ENCODE measurements around the gene ADAMTSL3. TPM values are rescaled to one million over a fixed set of nuclear protein-coding genes. Genes with fewer than 3 reads are reported as not detected.
"Not testable (repeated sequence)": the region's sequence is repeated elsewhere in the genome, so short reads cannot be mapped to it uniquely, and the experiment has no call there.

Gene ADAMTSL3
- total RNA-seq, 1 donor from 2014 or later = 0.41 TPM

GRCh38 chr15:84082739-84083138 lies 428.8 kb downstream of the ADAMTSL3 start:
- no peak overlapping the region for H3K9ac ChIP-seq
- Mint-ChIP-seq H3K4me3 (no peak overlapping the region), H3K27me3 (ENCODE audit: insufficient read depth, low read depth) (no peaks in the 10 kb centered on the region), H3K36me3 (no peaks in the 10 kb centered on the region), H3K27ac (no peak overlapping the region), H3K9me3 (no peaks in the 10 kb centered on the region), H3K4me1 (peaks cover 20% of the 10 kb centered on the region)
- H3K4me3 ChIP-seq = no peak overlapping the region
- no peaks in the 10 kb centered on the region for H3K79me2 ChIP-seq (ENCODE audit: low read depth)
- peaks cover 55% of the 10 kb centered on the region for H3K27me3 ChIP-seq
- no peaks in the 10 kb centered on the region for H3K9me3 ChIP-seq (ENCODE audit: low read depth)
- H3K4me1 ChIP-seq = peaks cover 5% of the 10 kb centered on the region
- no peaks in the 10 kb centered on the region for H3F3A ChIP-seq (ENCODE audit: low read depth)
- no peaks in the 10 kb centered on the region for H3K36me3 ChIP-seq
- TF ChIP-seq, protein P1, sequence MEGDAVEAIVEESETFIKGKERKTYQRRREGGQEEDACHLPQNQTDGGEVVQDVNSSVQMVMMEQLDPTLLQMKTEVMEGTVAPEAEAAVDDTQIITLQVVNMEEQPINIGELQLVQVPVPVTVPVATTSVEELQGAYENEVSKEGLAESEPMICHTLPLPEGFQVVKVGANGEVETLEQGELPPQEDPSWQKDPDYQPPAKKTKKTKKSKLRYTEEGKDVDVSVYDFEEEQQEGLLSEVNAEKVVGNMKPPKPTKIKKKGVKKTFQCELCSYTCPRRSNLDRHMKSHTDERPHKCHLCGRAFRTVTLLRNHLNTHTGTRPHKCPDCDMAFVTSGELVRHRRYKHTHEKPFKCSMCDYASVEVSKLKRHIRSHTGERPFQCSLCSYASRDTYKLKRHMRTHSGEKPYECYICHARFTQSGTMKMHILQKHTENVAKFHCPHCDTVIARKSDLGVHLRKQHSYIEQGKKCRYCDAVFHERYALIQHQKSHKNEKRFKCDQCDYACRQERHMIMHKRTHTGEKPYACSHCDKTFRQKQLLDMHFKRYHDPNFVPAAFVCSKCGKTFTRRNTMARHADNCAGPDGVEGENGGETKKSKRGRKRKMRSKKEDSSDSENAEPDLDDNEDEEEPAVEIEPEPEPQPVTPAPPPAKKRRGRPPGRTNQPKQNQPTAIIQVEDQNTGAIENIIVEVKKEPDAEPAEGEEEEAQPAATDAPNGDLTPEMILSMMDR (IDR thresholded peaks at IDR 0.05) = no peak
- TF ChIP-seq EZH2phosphoT487 (IDR thresholded peaks at IDR 0.05) (no peak), EZH2 (IDR thresholded peaks at IDR 0.05) (no peak)
- no peaks in the 10 kb centered on the region for H4K20me1 ChIP-seq (ENCODE audit: low read depth)
- no peak overlapping the region for H3K27ac ChIP-seq
- no peak for DNase-seq (ENCODE audit: low spot score)
- no peak overlapping the region for H2AFZ ChIP-seq (replicated peaks)
- H3K4me2 ChIP-seq = no peak overlapping the region

DNA sequence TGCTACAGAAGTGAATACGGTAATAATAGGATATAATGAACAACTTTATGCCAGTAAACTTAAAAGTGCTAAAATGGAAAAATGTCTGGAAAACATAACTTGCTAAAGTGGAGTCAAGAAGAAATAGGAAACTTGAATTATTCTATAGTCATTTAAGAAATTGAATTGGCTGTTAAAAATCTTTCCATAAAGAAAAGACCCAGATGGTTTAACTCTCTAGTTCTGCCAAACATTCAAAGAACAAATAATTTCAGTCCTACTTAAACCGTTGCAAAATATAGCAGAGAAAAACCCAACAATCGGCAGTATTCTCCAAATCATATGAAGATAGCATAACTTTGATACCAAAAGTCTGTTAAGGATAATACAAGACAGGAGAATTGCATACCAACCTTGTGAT lies 432.1 kb downstream of the ADAMTSL3 start:
- not testable (repeated sequence) for H3K27ac ChIP-seq; H3K27ac Mint-ChIP-seq; DNase-seq (ENCODE audit: low spot score); H3K9me3 Mint-ChIP-seq; H3K4me3 ChIP-seq; H3K36me3 Mint-ChIP-seq; H3K27me3 Mint-ChIP-seq (ENCODE audit: insufficient read depth, low read depth); H3K79me2 ChIP-seq (ENCODE audit: low read depth); H3K4me3 Mint-ChIP-seq; H3F3A ChIP-seq (ENCODE audit: low read depth); H3K9me3 ChIP-seq (ENCODE audit: low read depth); H3K4me1 ChIP-seq; H4K20me1 ChIP-seq (ENCODE audit: low read depth); H3K4me1 Mint-ChIP-seq; H2AFZ ChIP-seq (replicated peaks); H3K36me3 ChIP-seq; H3K4me2 ChIP-seq; H3K9ac ChIP-seq
- peaks cover 24% of the 10 kb centered on the region for H3K27me3 ChIP-seq

Small RNAs within 50 kb of the gene (small RNA-seq; reads per million reads assigned to genes)
- not detected for gene RNU6-1339P
- not detected for gene RNU6-401P

Other genes starting within 250 kb of the ADAMTSL3 start
- 3.8 and 8.2 TPM in 2 replicates for gene SH3GL3, start 206.8 kb upstream of the ADAMTSL3 start, total RNA-seq (ENCODE audit: low replicate concordance)